Measurements from ENCODE around the gene TOMM40. TPM values are rescaled to one million over a fixed set of nuclear protein-coding genes. Genes with fewer than 3 reads are reported as not detected.
A peak's percentile ranks its signal among the peaks of the same experiment; 100 is the strongest.

The TOMM40 gene
- total RNA-seq, 4 donors from 2014 or later: 75.1 to 148 (median 86.0) TPM

GRCh38 chr19:44889830-44890365 lies 1.2 kb upstream of the TOMM40 start:
- H3K4me3 ChIP-seq: peak overlapping the region; percentile 67 to 81 (median 74)
- H3K4me1 ChIP-seq: peaks cover 18 to 23% of the 10 kb centered on the region in 2 donors
- H3K27ac ChIP-seq: peak overlapping the region in 2 of 4 donors; percentile 94 to 95
- intact Hi-C loops (cut with DNase I; ENCODE audit: low total_unique reads): loop anchor here (1.0 to 5.0 kb wide), 3 partner anchors 44 to 288 kb away; partner anchors contain the start of genes BLOC1S3, CLPTM1, NECTIN2 and TRAPPC6A
- DNase-seq: no peak
- H3K36me3 ChIP-seq: peaks cover 2 to 24% of the 10 kb centered on the region in 2 donors
- in situ Hi-C loops (cut with MboI; ENCODE audit: low sequenced_read_pairs in 4 of 4): loop anchor here in 1 of 4 donors (10.0 kb wide), 1 partner anchor 65 kb away; the partner anchor contains the start of gene CLPTM1
- TF ChIP-seq POLR2A (IDR thresholded peaks at IDR 0.05): no peak
- no peaks in the 10 kb centered on the region for H3K27me3 ChIP-seq
- ATAC-seq: no peak
- H3K9me3 ChIP-seq: no peaks in the 10 kb centered on the region

GRCh38 chr19:44890366-44891015 lies 563 bp upstream of the TOMM40 start:
- peaks cover 2 to 30% of the 10 kb centered on the region in 2 donors for H3K36me3 ChIP-seq
- peak; percentile 100 for DNase-seq
- in situ Hi-C loops (cut with MboI; ENCODE audit: low sequenced_read_pairs in 4 of 4) (loop anchor here in 1 of 4 donors (10.0 kb wide), 1 partner anchor 64 kb away; the partner anchor contains the start of gene CLPTM1), intact Hi-C loops (cut with DNase I; ENCODE audit: low total_unique reads) (loop anchor here (1.0 to 5.0 kb wide), 3 partner anchors 44 to 288 kb away; partner anchors contain the start of genes BLOC1S3, CLPTM1, NECTIN2 and TRAPPC6A)
- H3K27me3 ChIP-seq: no peaks in the 10 kb centered on the region
- no peaks in the 10 kb centered on the region for H3K9me3 ChIP-seq
- peak overlapping the region; percentile 67 to 81 (median 74) for H3K4me3 ChIP-seq
- H3K27ac ChIP-seq: peak overlapping the region; percentile 92 to 95 (median 94)
- peak; percentile 31 to 43 for TF ChIP-seq POLR2A (IDR thresholded peaks at IDR 0.05)
- no peak for TF ChIP-seq CTCF (IDR thresholded peaks at IDR 0.05 in 4 of 5, conservative IDR thresholded peaks at IDR 0.05 in 1 of 5)
- ATAC-seq: peak; percentile 92 to 95
- peaks cover 18 to 23% of the 10 kb centered on the region in 2 donors for H3K4me1 ChIP-seq

GRCh38 chr19:44892932-44893331 lies 1.9 kb downstream of the TOMM40 start:
- H3K36me3 ChIP-seq: peaks cover 2 to 53% of the 10 kb centered on the region in 2 donors
- ATAC-seq: no peak
- intact Hi-C loops (cut with DNase I; ENCODE audit: low total_unique reads): loop anchor here (5.0 kb wide), 1 partner anchor 64 kb away; the partner anchor contains the start of gene CLPTM1

GRCh38 chr19:44893332-44894051 lies 2.4 kb downstream of the TOMM40 start:
- DNase-seq (no peak), ATAC-seq (no peak)
- H3K27me3 ChIP-seq: no peaks in the 10 kb centered on the region
- peaks cover 2 to 57% of the 10 kb centered on the region in 2 donors for H3K36me3 ChIP-seq
- intact Hi-C loops (cut with DNase I; ENCODE audit: low total_unique reads) (loop anchor here (5.0 kb wide), 1 partner anchor 64 kb away; the partner anchor contains the start of gene CLPTM1), in situ Hi-C loops (cut with MboI; ENCODE audit: low sequenced_read_pairs in 4 of 4) (loop anchor here in 1 of 4 donors (10.0 kb wide), 1 partner anchor 61 kb away; the partner anchor contains the start of gene CLPTM1)
- no peaks in the 10 kb centered on the region for H3K9me3 ChIP-seq
- no peak overlapping the region for H3K27ac ChIP-seq
- no peak overlapping the region for H3K4me3 ChIP-seq
- peaks cover 18 to 23% of the 10 kb centered on the region in 2 donors for H3K4me1 ChIP-seq
- TF ChIP-seq CTCF (IDR thresholded peaks at IDR 0.05 in 4 of 5, conservative IDR thresholded peaks at IDR 0.05 in 1 of 5): no peak
- TF ChIP-seq POLR2A (IDR thresholded peaks at IDR 0.05): no peak

More at GRCh38 chr19:44892932-44893331, 1.9 kb downstream of the TOMM40 start:
- no peaks in the 10 kb centered on the region for H3K9me3 ChIP-seq
- DNase-seq: no peak
- no peak overlapping the region for H3K27ac ChIP-seq
- H3K4me1 ChIP-seq: peaks cover 18 to 23% of the 10 kb centered on the region in 2 donors
- H3K4me3 ChIP-seq: no peak overlapping the region
- no peaks in the 10 kb centered on the region for H3K27me3 ChIP-seq
- in situ Hi-C loops (cut with MboI; ENCODE audit: low sequenced_read_pairs in 4 of 4): loop anchor here in 1 of 4 donors (10.0 kb wide), 1 partner anchor 62 kb away; the partner anchor contains the start of gene CLPTM1
- no peak for TF ChIP-seq POLR2A (IDR thresholded peaks at IDR 0.05)
- no peak for TF ChIP-seq CTCF (IDR thresholded peaks at IDR 0.05 in 4 of 5, conservative IDR thresholded peaks at IDR 0.05 in 1 of 5)
